H1 (cell line): ENCODE results near the gene SLC25A6.

ENCODE experiments used
- BCL11A ChIP-seq, 2 experiments: IDR thresholded peaks; one replicate each; pipeline ENCODE4 v1.6.1; 2011; ENCODE audit warnings: low read depth in 2 of 2, low read length in 2 of 2, mild to moderate bottlenecking in 2 of 2
- CHD1 ChIP-seq: IDR thresholded peaks from 2 replicates; pipeline ENCODE4 v1.6.1; 2012; ENCODE audit warnings: low read depth, low read length, improper control_type of control experiment
- CHD2 ChIP-seq: IDR thresholded peaks from 2 replicates; pipeline ENCODE4 v1.6.1; 2012; ENCODE audit warnings: low read length, improper control_type of control experiment
- CTBP2 ChIP-seq: IDR thresholded peaks from 2 replicates; pipeline ENCODE4 v1.7.0; 2011; ENCODE audit warnings: borderline replicate concordance, mild to moderate bottlenecking, moderate library complexity, mixed read lengths, low read length; ENCODE audit not compliant: insufficient read depth, insufficient read length
- EP300 ChIP-seq, 2 experiments: IDR thresholded peaks; 1 replicate in 1 of 2; 2 replicates in 1 of 2; pipeline ENCODE4 v1.6.1; 2011 to 2012; ENCODE audit warnings: low read depth in 2 of 2, low read length in 2 of 2, mild to moderate bottlenecking in 2 of 2, borderline replicate concordance in 1 of 2, inconsistent platforms in 1 of 2, moderate library complexity in 1 of 2
- EZH2 ChIP-seq: fragments of 200-600 bp; sonication (generic); IDR thresholded peaks from 2 replicates; pipeline ENCODE4 v1.7.1; 2012; ENCODE audit warnings: low read depth, mild to moderate bottlenecking, moderate library complexity, low read length, inconsistent platforms; ENCODE audit not compliant: severe bottlenecking
- GABPA ChIP-seq: IDR thresholded peaks from 2 replicates; pipeline ENCODE4 v1.6.1; 2011; ENCODE audit warnings: mild to moderate bottlenecking, low read length, moderate library complexity, borderline replicate concordance; ENCODE audit not compliant: insufficient read depth
- MAFK ChIP-seq: IDR thresholded peaks from 2 replicates; pipeline ENCODE4 v1.6.1; 2012; ENCODE audit warnings: low read depth, mild to moderate bottlenecking, improper control_type of control experiment, low read length
- SP4 ChIP-seq: IDR thresholded peaks from 2 replicates; pipeline ENCODE4 v1.6.1; 2012; ENCODE audit warnings: low read length, inconsistent platforms
- YY1 ChIP-seq: IDR thresholded peaks from 2 replicates; pipeline ENCODE4 v1.6.1; 2011; ENCODE audit warnings: low read depth, mild to moderate bottlenecking, low read length
- TF ChIP-seq, protein P1 (sequence below), 3 experiments: IDR thresholded peaks; 1 replicate in 2 of 3; 2 replicates in 1 of 3; pipeline versions ENCODE4 v1.5.1 to v1.6.1; 2011; ENCODE audit warnings: low read length in 3 of 3, mild to moderate bottlenecking in 3 of 3, inconsistent platforms in 2 of 3, low read depth in 1 of 3, moderate library complexity in 1 of 3; ENCODE audit not compliant: insufficient read depth in 1 of 3; ENCODE audit errors: control extremely low read depth in 1 of 3

DNA sequence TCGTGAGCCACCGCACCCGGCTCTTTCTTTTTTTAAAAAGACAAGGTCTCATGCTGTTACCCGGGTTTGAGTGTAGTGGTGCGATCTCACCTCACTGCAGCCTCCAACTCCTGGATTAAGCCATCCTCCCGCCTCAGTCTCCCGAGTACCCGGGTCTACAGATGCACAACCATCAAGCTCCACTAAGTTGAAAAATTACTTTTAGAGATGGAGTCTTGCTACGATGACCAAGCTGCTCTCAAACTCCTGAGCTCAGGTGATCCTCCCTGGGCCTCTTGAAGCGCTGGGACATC lies 2.0 kb downstream of the SLC25A6 start:
- TF ChIP-seq EZH2 (no peak), CHD2 (no peak), MAFK (no peak), GABPA (no peak), CHD1 (no peak), BCL11A (IDR thresholded peaks at IDR 0.05; ENCODE audit: low read depth in 2 of 2, low read length in 2 of 2) (no peak), CTBP2 (no peak), YY1 (no peak), EP300 (IDR thresholded peaks at IDR 0.05; ENCODE audit: borderline replicate concordance in 1 of 2, low read depth in 2 of 2, low read length in 2 of 2) (no peak), SP4 (no peak)
- TF ChIP-seq, protein P1, sequence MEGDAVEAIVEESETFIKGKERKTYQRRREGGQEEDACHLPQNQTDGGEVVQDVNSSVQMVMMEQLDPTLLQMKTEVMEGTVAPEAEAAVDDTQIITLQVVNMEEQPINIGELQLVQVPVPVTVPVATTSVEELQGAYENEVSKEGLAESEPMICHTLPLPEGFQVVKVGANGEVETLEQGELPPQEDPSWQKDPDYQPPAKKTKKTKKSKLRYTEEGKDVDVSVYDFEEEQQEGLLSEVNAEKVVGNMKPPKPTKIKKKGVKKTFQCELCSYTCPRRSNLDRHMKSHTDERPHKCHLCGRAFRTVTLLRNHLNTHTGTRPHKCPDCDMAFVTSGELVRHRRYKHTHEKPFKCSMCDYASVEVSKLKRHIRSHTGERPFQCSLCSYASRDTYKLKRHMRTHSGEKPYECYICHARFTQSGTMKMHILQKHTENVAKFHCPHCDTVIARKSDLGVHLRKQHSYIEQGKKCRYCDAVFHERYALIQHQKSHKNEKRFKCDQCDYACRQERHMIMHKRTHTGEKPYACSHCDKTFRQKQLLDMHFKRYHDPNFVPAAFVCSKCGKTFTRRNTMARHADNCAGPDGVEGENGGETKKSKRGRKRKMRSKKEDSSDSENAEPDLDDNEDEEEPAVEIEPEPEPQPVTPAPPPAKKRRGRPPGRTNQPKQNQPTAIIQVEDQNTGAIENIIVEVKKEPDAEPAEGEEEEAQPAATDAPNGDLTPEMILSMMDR (IDR thresholded peaks at IDR 0.05; ENCODE audit: control extremely low read depth in 1 of 3, insufficient read depth in 1 of 3, low read depth in 1 of 3, low read length in 3 of 3), result no peak
